IPS-15b (cell line): ENCODE results near the gene KRT8.

Experiments used
- H3K27me3 ChIP-seq: one replicate; pipeline ENCODE4 v1.6.1; 2013; ENCODE audit warnings: low read length; ENCODE audit not compliant: control insufficient read depth, insufficient read depth
- H3K36me3 ChIP-seq: one replicate; pipeline ENCODE4 v1.6.1; 2013; ENCODE audit warnings: low read length; ENCODE audit not compliant: control insufficient read depth, insufficient read depth
- H3K4me1 ChIP-seq: one replicate; pipeline ENCODE4 v1.6.1; 2013; ENCODE audit warnings: mild to moderate bottlenecking, low read length; ENCODE audit not compliant: control insufficient read depth, insufficient read depth
- H3K4me3 ChIP-seq: one replicate; pipeline ENCODE4 v1.5.1; 2013; ENCODE audit warnings: low read depth, low read length
- H3K9ac ChIP-seq: one replicate; pipeline ENCODE4 v1.6.1; 2013; ENCODE audit warnings: low read depth, mild to moderate bottlenecking, low read length
- H3K9me3 ChIP-seq: one replicate; pipeline ENCODE4 v1.6.1; 2013; ENCODE audit warnings: mild to moderate bottlenecking, low read length; ENCODE audit not compliant: control insufficient read depth, insufficient read depth

Gene KRT8

DNA sequence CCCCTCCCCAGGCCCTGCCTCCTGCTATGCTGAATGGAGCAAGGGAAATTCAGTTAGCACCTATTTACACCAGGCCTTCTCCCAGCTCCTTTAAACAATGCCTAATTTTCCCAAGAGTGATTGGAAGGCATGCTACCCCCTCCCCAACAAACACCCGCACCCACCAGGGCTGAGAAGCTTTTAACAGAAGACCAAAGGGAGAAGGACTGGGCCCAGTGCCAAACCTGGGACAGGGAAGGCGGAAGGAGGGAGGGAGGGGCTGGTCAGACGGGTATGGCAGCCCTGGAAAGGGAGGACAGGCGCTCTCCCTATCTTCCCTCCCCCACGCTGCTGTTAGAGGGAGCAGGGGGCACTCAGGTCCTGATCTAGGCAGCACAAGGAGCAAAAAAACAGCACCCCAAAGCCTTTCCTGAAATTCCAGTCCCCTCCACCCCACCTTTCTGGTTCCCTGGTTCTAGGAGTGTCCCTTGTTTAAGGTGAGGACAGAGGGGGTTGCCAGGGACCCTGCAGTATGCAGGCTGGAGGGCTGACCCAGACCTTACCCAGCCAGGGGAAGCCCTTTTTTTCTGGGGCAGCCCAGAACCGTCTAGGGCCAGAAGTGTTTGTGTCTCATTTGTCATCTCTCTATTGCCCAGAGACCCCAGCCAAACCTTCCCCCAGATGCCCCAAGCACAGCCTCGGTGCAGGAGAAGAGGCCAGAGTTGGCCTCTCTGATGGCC is 2.4 kb upstream of the KRT8 start:
- Histone ChIP-seq H3K4me3 (peak overlapping the region; percentile 13), H3K4me1 (peaks cover 21% of the 10 kb centered on the region), H3K36me3 (peaks cover 3% of the 10 kb centered on the region), H3K9ac (no peak overlapping the region), H3K27me3 (no peaks in the 10 kb centered on the region), H3K9me3 (no peaks in the 10 kb centered on the region)

DNA sequence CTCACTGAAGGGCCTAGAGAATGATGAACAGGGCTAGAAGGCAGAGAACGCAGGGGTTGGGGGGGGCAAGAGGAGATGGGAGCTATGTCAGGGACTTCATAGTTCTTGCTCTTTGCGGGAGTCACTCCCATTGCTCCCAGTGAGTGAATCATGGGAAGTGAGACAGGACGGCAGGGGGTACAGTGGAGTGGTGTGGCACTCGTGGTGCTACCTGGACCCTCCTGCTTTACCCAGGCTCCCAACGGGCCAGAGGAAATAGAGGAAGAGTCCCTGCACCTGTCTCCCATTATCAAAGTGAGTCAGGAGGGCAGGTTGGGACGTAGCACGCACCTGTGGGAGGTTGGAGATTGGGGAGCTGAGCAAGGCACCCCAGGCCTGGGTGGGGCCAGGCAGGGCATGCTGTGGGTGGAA is 1.3 kb upstream of the KRT8 start:
- no peaks in the 10 kb centered on the region for H3K27me3 ChIP-seq
- H3K4me3 ChIP-seq = no peak overlapping the region
- no peak overlapping the region for H3K9ac ChIP-seq
- H3K4me1 ChIP-seq = peaks cover 21% of the 10 kb centered on the region
- no peaks in the 10 kb centered on the region for H3K9me3 ChIP-seq
- H3K36me3 ChIP-seq = peaks cover 12% of the 10 kb centered on the region

DNA sequence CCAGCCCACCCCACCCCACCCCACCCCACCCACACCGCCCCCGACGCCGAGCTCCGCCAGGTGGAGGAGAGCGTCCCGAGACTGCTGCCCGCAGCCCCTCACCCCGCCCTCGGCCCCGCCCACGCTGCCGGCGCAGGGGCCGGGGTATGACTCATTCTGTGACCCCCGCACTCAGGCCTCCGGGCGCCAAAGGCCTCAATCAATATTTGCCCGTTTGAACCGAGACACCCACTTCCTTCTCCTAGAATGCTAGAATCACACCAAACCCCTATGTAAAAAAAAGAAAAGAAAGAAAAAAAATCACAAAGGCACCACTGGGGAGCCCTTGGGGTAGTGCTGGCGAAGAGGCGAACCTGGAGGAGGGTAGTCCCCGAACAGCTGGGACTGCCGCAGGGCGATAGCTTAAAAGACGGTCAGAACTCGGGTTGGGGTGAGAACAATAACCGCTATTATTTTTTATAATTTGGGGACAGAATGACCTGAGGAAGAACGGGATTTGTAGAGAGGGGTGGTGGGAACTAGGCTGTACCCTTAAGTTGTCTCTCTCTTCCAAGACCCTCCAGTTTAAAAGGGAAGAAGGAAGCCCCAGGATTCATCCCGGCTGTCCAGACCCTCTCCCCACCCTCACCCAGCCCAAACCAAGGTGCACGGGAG is 894 bp downstream of the KRT8 start:
- H3K4me1 ChIP-seq = peaks cover 12% of the 10 kb centered on the region
- H3K36me3 ChIP-seq = peaks cover 33% of the 10 kb centered on the region
- no peaks in the 10 kb centered on the region for H3K27me3 ChIP-seq
- H3K4me3 ChIP-seq = peak overlapping the region; percentile 76
- H3K9ac ChIP-seq = peak overlapping the region; percentile 94
- no peaks in the 10 kb centered on the region for H3K9me3 ChIP-seq

DNA sequence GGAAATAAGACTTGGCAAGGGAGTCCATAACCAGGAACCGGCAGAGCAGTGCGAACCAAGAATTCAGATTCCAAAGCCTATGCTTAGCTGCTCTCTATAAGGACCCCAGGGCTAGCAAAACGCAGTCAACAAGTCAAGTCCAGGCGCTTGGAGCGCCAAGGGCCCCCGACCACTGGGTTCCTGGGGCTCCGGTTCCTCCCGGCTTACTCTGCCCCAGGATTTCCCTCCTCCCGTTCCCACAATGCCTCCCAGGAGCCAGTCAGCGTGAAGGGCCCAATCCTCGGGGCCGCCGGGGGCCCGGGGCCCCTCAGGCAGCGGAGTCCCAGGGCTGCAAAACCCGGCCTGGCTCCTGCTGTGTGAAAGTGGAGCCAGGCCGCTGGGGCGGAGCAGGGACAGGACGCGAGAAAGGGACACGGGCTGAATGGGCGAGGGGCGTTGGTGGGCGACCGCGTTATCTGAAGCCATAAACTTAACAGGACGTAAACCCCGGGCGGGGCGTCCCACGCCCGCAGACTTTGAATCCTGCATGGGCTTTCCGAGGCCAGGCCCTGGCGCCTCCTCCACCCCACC is 1.5 kb downstream of the KRT8 start:
- Histone ChIP-seq H3K9me3 (no peaks in the 10 kb centered on the region), H3K4me1 (peaks cover 8% of the 10 kb centered on the region), H3K9ac (peak overlapping the region; percentile 70), H3K36me3 (peaks cover 37% of the 10 kb centered on the region), H3K4me3 (peak overlapping the region; percentile 76), H3K27me3 (no peaks in the 10 kb centered on the region)

DNA sequence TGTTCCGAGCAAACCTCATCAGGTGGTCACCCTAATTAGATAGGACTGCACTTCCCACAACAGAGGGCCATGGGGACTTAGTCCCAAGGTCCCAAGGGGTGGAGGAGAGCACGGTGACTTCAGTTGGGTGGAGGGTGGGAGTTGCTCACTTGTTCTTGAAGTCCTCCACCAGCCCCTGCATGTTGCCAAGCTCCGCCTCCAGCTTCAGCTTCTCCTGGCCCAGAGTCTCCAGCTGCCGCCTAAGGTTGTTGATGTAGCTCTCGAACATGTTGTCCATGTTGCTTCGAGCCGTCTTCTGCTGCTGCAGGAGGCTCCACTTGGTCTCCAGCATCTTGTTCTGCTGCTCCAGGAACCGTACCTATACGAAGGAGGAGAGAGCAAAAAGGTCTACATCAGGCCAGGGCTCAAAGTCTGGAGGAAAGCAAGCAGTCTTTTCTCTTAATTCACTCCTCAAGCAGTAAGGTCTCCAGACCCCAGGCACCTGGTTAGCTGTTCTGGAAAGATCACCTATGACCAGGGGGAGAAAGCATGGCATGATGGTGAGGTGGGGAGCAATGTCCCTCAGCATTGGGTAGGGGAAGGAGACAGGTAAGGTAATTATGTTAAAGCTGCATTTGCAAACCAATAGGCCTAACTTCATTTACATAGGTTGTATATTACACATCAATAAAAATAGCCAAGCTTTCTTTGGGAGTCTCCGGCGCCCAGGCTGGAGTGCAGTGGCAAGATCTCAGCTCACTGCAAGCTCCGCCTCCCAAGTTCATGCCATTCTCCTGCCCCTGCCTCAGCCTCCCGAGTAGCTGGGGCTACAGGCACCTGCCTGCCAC is 2.9 kb downstream of the KRT8 start:
- H3K36me3 ChIP-seq = peaks cover 45% of the 10 kb centered on the region
- H3K4me3 ChIP-seq = no peak overlapping the region
- no peaks in the 10 kb centered on the region for H3K9me3 ChIP-seq
- H3K4me1 ChIP-seq = peaks cover 7% of the 10 kb centered on the region
- no peak overlapping the region for H3K9ac ChIP-seq
- no peaks in the 10 kb centered on the region for H3K27me3 ChIP-seq

DNA sequence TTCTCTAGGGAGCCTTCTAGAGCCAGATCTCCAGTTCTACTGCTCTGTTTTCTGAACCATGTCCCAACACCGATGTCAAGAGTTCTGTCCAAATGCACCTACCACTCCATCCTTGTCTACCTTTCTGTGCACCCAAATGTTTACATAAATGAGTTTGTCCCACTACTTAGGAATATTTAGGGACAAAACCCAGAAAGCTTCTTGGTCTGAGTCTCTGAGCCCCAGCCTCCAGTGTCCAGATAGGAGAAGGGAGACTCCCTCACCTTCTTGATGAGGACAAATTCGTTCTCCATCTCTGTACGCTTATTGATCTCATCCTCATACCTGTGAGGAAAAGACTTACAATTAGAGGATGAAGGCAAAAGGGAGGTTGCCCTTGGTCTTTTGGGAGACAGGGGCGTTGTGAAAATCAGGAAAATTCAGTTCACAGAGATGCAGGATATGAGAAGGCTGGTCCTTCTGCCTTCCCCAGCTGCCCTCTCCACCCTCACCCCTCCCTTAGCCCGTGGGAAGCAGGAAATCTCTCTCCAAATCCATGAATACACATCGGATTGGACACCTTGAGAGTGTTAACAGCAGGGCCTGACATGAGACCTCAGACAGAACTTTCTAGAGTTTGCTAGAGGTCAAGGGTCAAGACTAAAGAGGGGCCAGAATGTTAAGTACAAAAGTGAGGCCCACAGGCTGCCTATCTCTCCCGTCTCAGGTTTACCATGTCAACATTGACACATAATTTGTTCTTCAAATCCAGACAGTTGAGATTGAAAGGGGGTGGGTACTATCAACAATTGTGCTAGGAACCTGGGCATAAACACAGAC is 3.8 kb downstream of the KRT8 start:
- Histone ChIP-seq H3K4me3 (no peak overlapping the region), H3K27me3 (no peaks in the 10 kb centered on the region), H3K36me3 (peaks cover 51% of the 10 kb centered on the region), H3K4me1 (peaks cover 5% of the 10 kb centered on the region), H3K9me3 (no peaks in the 10 kb centered on the region), H3K9ac (no peak overlapping the region)

DNA sequence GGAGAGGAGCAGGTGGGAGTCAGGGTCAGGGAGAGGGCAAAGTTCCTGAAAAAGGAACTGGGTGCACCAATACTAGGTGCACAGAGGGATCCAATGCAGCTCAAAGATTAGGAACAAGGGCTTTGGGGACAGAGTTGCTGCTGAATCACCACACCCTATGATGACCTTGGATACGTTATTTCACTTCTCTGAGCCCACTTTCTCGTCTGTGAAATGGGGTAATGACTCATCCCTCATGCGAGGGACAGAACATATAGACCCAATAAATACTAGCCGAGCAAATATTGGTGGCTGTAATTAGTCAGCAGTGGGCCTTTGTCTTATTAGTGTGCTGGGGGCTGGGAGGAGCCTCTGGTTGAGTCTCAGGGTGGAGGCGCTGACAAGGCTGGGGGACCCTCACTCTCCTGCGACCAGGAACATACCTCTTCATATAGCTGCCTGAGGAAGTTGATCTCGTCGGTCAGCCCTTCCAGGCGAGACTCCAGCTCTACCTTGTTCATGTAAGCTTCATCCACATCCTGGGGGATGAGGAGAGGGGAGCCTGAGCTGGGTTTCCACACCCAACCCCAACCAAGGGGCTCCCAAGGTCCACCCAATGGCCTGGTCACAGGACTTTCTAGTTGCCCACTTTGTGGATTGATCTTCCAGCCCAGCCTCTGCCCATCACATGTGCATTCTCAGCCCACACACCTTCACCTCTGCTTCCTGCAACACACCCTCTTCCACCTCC is 4.5 kb downstream of the KRT8 start:
- H3K9me3 ChIP-seq = no peaks in the 10 kb centered on the region
- peaks cover 54% of the 10 kb centered on the region for H3K36me3 ChIP-seq
- H3K27me3 ChIP-seq = no peaks in the 10 kb centered on the region
- H3K4me1 ChIP-seq = peaks cover 3% of the 10 kb centered on the region
- no peak overlapping the region for H3K4me3 ChIP-seq
- H3K9ac ChIP-seq = no peak overlapping the region

DNA sequence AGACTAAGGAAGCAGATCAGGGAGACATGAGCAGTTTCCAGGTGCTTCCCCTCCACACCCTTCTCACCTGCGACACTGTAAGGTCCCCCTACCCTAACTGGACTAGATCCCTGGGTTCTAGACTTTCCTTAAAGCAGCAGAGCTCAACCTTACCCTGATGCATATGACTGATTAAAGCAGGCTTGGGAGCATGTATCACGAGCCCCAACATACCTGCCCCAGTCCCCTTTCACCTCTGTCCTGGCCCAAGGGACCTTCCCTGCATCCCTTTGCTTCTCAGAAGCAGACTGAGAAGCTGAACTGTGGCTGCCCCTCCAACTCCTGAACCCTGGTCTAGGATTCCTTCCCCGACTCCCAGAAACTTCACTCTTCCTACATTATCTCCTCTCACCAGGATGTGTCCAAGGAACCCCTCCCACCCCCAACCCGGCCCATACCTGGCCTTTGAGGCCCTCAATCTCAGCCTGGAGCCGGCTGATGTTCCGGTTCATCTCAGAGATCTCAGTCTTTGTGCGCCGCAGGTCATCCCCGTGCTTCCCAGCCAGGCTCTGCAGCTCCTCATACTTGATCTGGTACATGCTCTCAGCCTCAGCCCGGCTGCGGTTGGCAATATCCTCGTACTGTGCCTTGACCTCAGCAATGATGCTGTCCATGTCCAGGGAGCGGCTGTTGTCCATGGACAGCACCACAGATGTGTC is 5.4 kb downstream of the KRT8 start:
- Histone ChIP-seq H3K4me3 (no peak overlapping the region), H3K36me3 (peaks cover 52% of the 10 kb centered on the region), H3K9ac (no peak overlapping the region), H3K4me1 (no peaks in the 10 kb centered on the region), H3K27me3 (no peaks in the 10 kb centered on the region), H3K9me3 (no peaks in the 10 kb centered on the region)

DNA sequence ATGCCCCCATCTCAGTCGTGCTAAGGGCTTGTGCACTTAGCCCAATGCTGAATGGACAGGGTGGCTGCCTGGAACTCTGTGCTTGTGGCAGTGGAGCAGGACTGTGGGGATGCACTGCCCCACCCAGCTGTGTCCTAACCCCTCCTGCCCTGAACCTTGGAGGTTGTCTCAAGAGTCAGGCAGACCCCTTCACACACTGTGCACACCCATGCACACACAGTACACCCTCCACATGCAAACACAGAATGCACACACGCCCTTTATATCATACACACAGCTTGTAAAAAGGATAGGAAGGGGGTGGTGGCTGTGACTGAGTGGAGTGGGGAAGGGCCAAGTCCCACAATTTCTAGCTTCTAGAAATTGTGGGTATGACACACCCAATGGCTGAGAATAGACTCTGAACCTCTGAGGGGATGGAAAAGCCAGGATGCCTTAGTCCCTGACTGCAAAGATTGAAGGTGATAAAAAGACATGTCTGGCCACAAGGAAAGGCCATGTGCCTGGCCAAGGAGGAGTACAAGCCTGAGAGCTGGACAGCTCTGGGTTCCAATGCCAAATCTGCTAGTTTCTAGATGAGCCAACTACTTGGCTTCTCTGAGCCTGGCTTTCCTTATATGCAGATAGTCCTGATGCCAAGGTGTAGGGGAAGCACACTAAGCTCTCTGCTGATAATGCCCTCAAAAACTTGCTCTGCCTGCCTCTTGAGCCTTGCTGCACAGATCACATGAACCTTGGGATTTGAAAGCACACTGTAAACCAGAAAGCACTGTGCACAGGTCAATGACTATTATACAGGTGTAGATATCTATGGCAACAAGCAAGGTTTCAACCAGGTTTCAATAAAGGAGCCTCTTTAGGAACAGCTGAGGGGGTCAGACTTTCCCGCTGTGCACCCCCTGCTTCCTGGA is 8.4 kb downstream of the KRT8 start:
- no peak overlapping the region for H3K9ac ChIP-seq
- no peaks in the 10 kb centered on the region for H3K9me3 ChIP-seq
- H3K4me1 ChIP-seq = no peaks in the 10 kb centered on the region
- no peaks in the 10 kb centered on the region for H3K27me3 ChIP-seq
- no peak overlapping the region for H3K4me3 ChIP-seq
- peaks cover 44% of the 10 kb centered on the region for H3K36me3 ChIP-seq
